Esophagus muscularis mucosa (tissue), 4 donors: ENCODE results near the gene DGKD.

ENCODE experiments used
- CTCF ChIP-seq, 3 experiments: fragments of 200-600 bp in 2 of 3; fragments of 450-650 bp in 1 of 3; sonication (generic) in 2 of 3; IDR thresholded peaks; one replicate each; pipeline ENCODE4 v1.5.1; 2017 to 2019; ENCODE audit warnings: antibody characterized with exemption in 3 of 3, mild to moderate bottlenecking in 2 of 3, moderate library complexity in 1 of 3
- EP300 ChIP-seq: sonication (generic); formaldehyde crosslinking; IDR thresholded peaks from one replicate; pipeline ENCODE4 v1.6.1; 2017; ENCODE audit warnings: antibody characterized with exemption
- POLR2AphosphoS5 ChIP-seq, 2 donors: sonication (generic); formaldehyde crosslinking; IDR thresholded peaks; one replicate each; pipeline ENCODE4 v1.6.1; 2017; ENCODE audit warnings: antibody characterized with exemption in 2 of 2

- TF ChIP-seq CTCF (IDR thresholded peaks at IDR 0.05) (no peak), EP300 (no peak), POLR2AphosphoS5 (IDR thresholded peaks at IDR 0.05) (no peak)
Measured at GRCh38 chr2:233416199-233416598, 61.9 kb downstream of the DGKD start.
